Bronchial epithelial cell (primary cell): ENCODE data around the gene PARN. TPM values are rescaled to one million over a fixed set of nuclear protein-coding genes. Genes with fewer than 3 reads are reported as not detected.

ENCODE experiments used
- DNase-seq: peaks from one replicate; pipeline ENCODE4 v3.0.0-alpha.2; 2010; ENCODE audit warnings: low read depth
- FAIRE-seq: peaks from 2 replicates; lab custom pipeline; 2011; peaks lifted over from hg19 to GRCh38; lab: Jason Lieb, UNC
- H3K27me3 ChIP-seq: 2 replicates; pipeline ENCODE4 v1.5.1; 2011; ENCODE audit warnings: low read length; ENCODE audit not compliant: control insufficient read depth, insufficient read depth
- H3K36me3 ChIP-seq: 2 replicates; pipeline ENCODE4 v1.5.1; 2011; ENCODE audit warnings: low read length; ENCODE audit not compliant: control insufficient read depth, insufficient read depth
- H3K4me3 ChIP-seq: 2 replicates; pipeline ENCODE4 v1.5.1; 2011; ENCODE audit warnings: mild to moderate bottlenecking, low read depth, low read length, control low read depth
- CTCF ChIP-seq: IDR thresholded peaks from 2 replicates; pipeline ENCODE4 v1.5.1; 2011; ENCODE audit warnings: mild to moderate bottlenecking, moderate library complexity, low read length, control low read depth, inconsistent platforms; ENCODE audit not compliant: insufficient read depth, severe bottlenecking
- total RNA-seq: library from RNA; depleted of rRNA; stranded (reverse); fragments of >200 nt; gene quantifications from 2 replicates; pipeline ENCODE4 v1.2.1, GENCODE V29; 2014

Gene PARN
- total RNA-seq, 1 donor from 2014 or later = 18.7 TPM

GRCh38 chr16:14388243-14388642, 241.8 kb downstream of the PARN start:
- no peak for DNase-seq
- no peak for FAIRE-seq
- no peak overlapping the region for H3K4me3 ChIP-seq
- no peaks in the 10 kb centered on the region for H3K27me3 ChIP-seq
- H3K36me3 ChIP-seq = no peaks in the 10 kb centered on the region
- no peak for TF ChIP-seq CTCF

- DNase-seq = no peak
- H3K4me3 ChIP-seq = no peak overlapping the region
- TF ChIP-seq CTCF = no peak
- no peak for FAIRE-seq
- H3K27me3 ChIP-seq = no peaks in the 10 kb centered on the region
- no peaks in the 10 kb centered on the region for H3K36me3 ChIP-seq
Observed at GRCh38 chr16:14386115-14386514, 243.9 kb downstream of the PARN start.

Other genes starting within 250 kb of the PARN start
- gene BFAR, start 2.7 kb upstream of the PARN start, total RNA-seq = 32.5 and 50.5 TPM in 2 replicates
- not detected in 2 replicates for gene PLA2G10, start 64.0 kb upstream of the PARN start, total RNA-seq
- gene NPIPA3, start 73.2 kb upstream of the PARN start, total RNA-seq = 0.53 and 2.0 TPM in 2 replicates
- 0.13 and 0.53 TPM in 2 replicates for gene NPIPA2, start 112.3 kb upstream of the PARN start, total RNA-seq
- gene NOMO1, start 203.5 kb upstream of the PARN start, total RNA-seq = 95.6 and 112 TPM in 2 replicates